IMR-90 (cell line): ENCODE measurements around the gene EHMT1. TPM values are rescaled to one million over a fixed set of nuclear protein-coding genes. Genes with fewer than 3 reads are reported as not detected.

Experiments
- ATAC-seq: fragments of 200-7000 bp; cut with Tn5 transposase; 2 replicates; pipeline ENCODE4 v1.9.1; 2020; ENCODE audit warnings: low read depth, mild to moderate bottlenecking, moderate library complexity
- BruUV-seq: library from RNA; stranded (reverse); fragments of 400-500 nt; replicated peaks from 2 replicates; lab custom pipeline; 2021; lab: Mats Ljungman, UMichigan
- CTCF ChIA-PET: fragments of 300-600 bp; formaldehyde crosslinking; extraction: SDS; loops from one replicate; lab custom pipeline; 2021; ENCODE audit warnings: antibody characterized with exemption; lab: Yijun Ruan, JAX
- POLR2A ChIA-PET: fragments of 300-600 bp; sonication (Branson Sonifier 250); formaldehyde crosslinking; loops from one replicate; lab custom pipeline; 2022; ENCODE audit warnings: antibody characterized with exemption; ENCODE audit not compliant: unreplicated experiment; lab: Charles Lee
- DNase-seq: peaks from one replicate; pipeline ENCODE4 v3.0.0; 2013
- H2AFZ ChIP-seq: replicated peaks from 2 replicates; pipeline ENCODE3; 2013; ENCODE audit warnings: low read length, mild to moderate bottlenecking; ENCODE audit not compliant: poor library complexity
- H2AK5ac ChIP-seq: 2 replicates; pipeline ENCODE4 v1.6.1; 2013; ENCODE audit warnings: low read depth, low read length, inconsistent platforms
- H2AK9ac ChIP-seq: replicated peaks from 2 replicates; pipeline ENCODE3; 2013; ENCODE audit warnings: mild to moderate bottlenecking, low read depth, low read length, moderate library complexity; ENCODE audit not compliant: poor library complexity
- H2BK120ac ChIP-seq: 2 replicates; pipeline ENCODE4 v1.6.1; 2013; ENCODE audit warnings: low read depth, low read length, inconsistent platforms
- H2BK15ac ChIP-seq: 3 replicates; pipeline ENCODE4 v1.6.1; 2013; ENCODE audit warnings: low read depth, low read length, inconsistent platforms
- H2BK20ac ChIP-seq: 2 replicates; pipeline ENCODE4 v1.6.1; 2013; ENCODE audit warnings: low read depth, mild to moderate bottlenecking, inconsistent platforms, low read length, moderate library complexity
- H2BK5ac ChIP-seq: 2 replicates; pipeline ENCODE4 v1.6.1; 2013; ENCODE audit warnings: mild to moderate bottlenecking, low read depth, low read length, inconsistent platforms; ENCODE audit not compliant: poor library complexity, severe bottlenecking
- H3K14ac ChIP-seq: replicated peaks from 2 replicates; pipeline ENCODE4 v1.6.1; 2013; ENCODE audit warnings: low read depth, low read length, inconsistent platforms
- H3K18ac ChIP-seq: 2 replicates; pipeline ENCODE4 v1.6.1; 2013; ENCODE audit warnings: low read depth, low read length, control low read depth
- H3K23ac ChIP-seq: 2 replicates; pipeline ENCODE4 v1.6.1; 2013; ENCODE audit warnings: low read depth, low read length, inconsistent platforms
- H3K27ac ChIP-seq: 2 replicates; pipeline ENCODE4 v1.5.1; 2013; ENCODE audit warnings: mild to moderate bottlenecking, control low read depth, low read length; ENCODE audit not compliant: insufficient read depth
- H3K27me3 ChIP-seq: 2 replicates; pipeline ENCODE4 v1.6.1; 2013; ENCODE audit warnings: low read length; ENCODE audit not compliant: control insufficient read depth, insufficient read depth
- H3K36me3 ChIP-seq: 2 replicates; pipeline ENCODE4 v1.6.1; 2013; ENCODE audit warnings: low read length, mixed read lengths; ENCODE audit not compliant: control insufficient read depth, insufficient read depth
- H3K4ac ChIP-seq: 2 replicates; pipeline ENCODE4 v1.6.1; 2013; ENCODE audit warnings: low read depth, low read length, inconsistent platforms
- H3K4me1 ChIP-seq: 2 replicates; pipeline ENCODE4 v1.6.1; 2013; ENCODE audit warnings: low read length, mixed read lengths; ENCODE audit not compliant: control insufficient read depth, insufficient read depth
- H3K4me2 ChIP-seq: 2 replicates; pipeline ENCODE4 v1.6.1; 2013; ENCODE audit warnings: low read depth, mild to moderate bottlenecking, control low read depth, low read length, moderate library complexity
- H3K4me3 ChIP-seq: 2 replicates; pipeline ENCODE4 v1.5.1; 2013; ENCODE audit warnings: low read depth, mild to moderate bottlenecking, control low read depth, low read length, moderate library complexity; ENCODE audit not compliant: insufficient read depth
- H3K56ac ChIP-seq: 2 replicates; pipeline ENCODE4 v1.6.1; 2013; ENCODE audit warnings: low read length, inconsistent platforms; ENCODE audit not compliant: insufficient read depth; ENCODE audit errors: extremely low read depth
- H3K79me1 ChIP-seq, 2 experiments: 2 replicates each; pipeline ENCODE4 v1.6.1; 2013; ENCODE audit warnings: low read length in 2 of 2, inconsistent platforms in 1 of 2, low read depth in 1 of 2
- H3K9ac ChIP-seq: 2 replicates; pipeline ENCODE4 v1.6.1; 2013; ENCODE audit warnings: low read depth, low read length, control low read depth
- H3K9me1 ChIP-seq: 2 replicates; pipeline ENCODE4 v1.6.1; 2013; ENCODE audit warnings: low read length, inconsistent platforms; ENCODE audit not compliant: insufficient read depth
- H3K9me3 ChIP-seq: 2 replicates; pipeline ENCODE4 v1.6.1; 2013; ENCODE audit warnings: low read length; ENCODE audit not compliant: control insufficient read depth, insufficient read depth
- H4K20me1 ChIP-seq: 2 replicates; pipeline ENCODE4 v1.6.1; 2013; ENCODE audit warnings: low read length, inconsistent platforms; ENCODE audit not compliant: insufficient read depth
- H4K5ac ChIP-seq: 2 replicates; pipeline ENCODE4 v1.6.1; 2013; ENCODE audit warnings: mild to moderate bottlenecking, low read depth, low read length, control low read depth
- H4K8ac ChIP-seq, 2 experiments: 2 replicates each; pipeline ENCODE4 v1.6.1; 2013; ENCODE audit warnings: low read depth in 2 of 2, low read length in 2 of 2, control low read depth in 1 of 2, inconsistent platforms in 1 of 2
- H4K91ac ChIP-seq: 2 replicates; pipeline ENCODE4 v1.6.1; 2013; ENCODE audit warnings: low read depth, low read length, inconsistent platforms; ENCODE audit not compliant: insufficient read depth
- BHLHE40 ChIP-seq: fragments of 150-350 bp; IDR thresholded peaks from 2 replicates; pipeline ENCODE4 v1.6.1; 2016; ENCODE audit warnings: mild to moderate bottlenecking, low read depth, low read length
- CEBPB ChIP-seq: IDR thresholded peaks from 2 replicates; pipeline ENCODE4 v1.6.1; 2012; ENCODE audit warnings: low read depth, low read length, improper control_type of control experiment
- CHD1 ChIP-seq: IDR thresholded peaks from 2 replicates; pipeline ENCODE4 v1.6.1; 2012; ENCODE audit warnings: low read depth, low read length, improper control_type of control experiment
- FOS ChIP-seq: fragments of 150-350 bp; IDR thresholded peaks from 2 replicates; pipeline ENCODE4 v1.6.1; 2016; ENCODE audit warnings: low read depth, low read length
- MAZ ChIP-seq: IDR thresholded peaks from 2 replicates; pipeline ENCODE4 v1.6.1; 2012; ENCODE audit warnings: low read depth, mild to moderate bottlenecking, low read length, improper control_type of control experiment, moderate library complexity, borderline replicate concordance
- MXI1 ChIP-seq: IDR thresholded peaks from 2 replicates; pipeline ENCODE4 v1.6.1; 2012; ENCODE audit warnings: low read depth, mild to moderate bottlenecking, low read length, moderate library complexity, borderline replicate concordance
- NFE2L2 ChIP-seq: fragments of 150-350 bp; IDR thresholded peaks from 2 replicates; pipeline ENCODE4 v1.6.1; 2016; ENCODE audit warnings: low read depth, mild to moderate bottlenecking, low read length
- POLR2A ChIP-seq: IDR thresholded peaks from 2 replicates; pipeline ENCODE4 v1.6.1; 2012; ENCODE audit warnings: mild to moderate bottlenecking, low read depth, low read length
- RAD21 ChIP-seq: IDR thresholded peaks from 2 replicates; pipeline ENCODE4 v1.6.1; 2012; ENCODE audit warnings: low read length, improper control_type of control experiment
- RCOR1 ChIP-seq: IDR thresholded peaks from 2 replicates; pipeline ENCODE4 v1.6.1; 2012; ENCODE audit warnings: mild to moderate bottlenecking, low read length, improper control_type of control experiment; ENCODE audit not compliant: insufficient replicate concordance
- RFX5 ChIP-seq: IDR thresholded peaks from 2 replicates; pipeline ENCODE4 v1.8.0; 2012; ENCODE audit warnings: low read depth, mild to moderate bottlenecking, low read length, moderate library complexity
- SMC3 ChIP-seq: fragments of 150-350 bp; IDR thresholded peaks from 2 replicates; pipeline ENCODE4 v1.6.1; 2016; ENCODE audit warnings: low read depth, mild to moderate bottlenecking, antibody characterized with exemption, low read length, moderate library complexity
- WGBS, 2 experiments: methylation state at CpG; one replicate each; pipeline versions ENCODE4 v1.1.5 to v1.1.7; 2013; ENCODE audit warnings: missing lambda C conversion rate in 2 of 2; ENCODE audit not compliant: insufficient read length in 1 of 2; ENCODE audit errors: extremely low coverage in 2 of 2; 5-methylcytosine and 5-hydroxymethylcytosine counted together
- dilution Hi-C: fragments of 300-500 bp; cut with HindIII; formaldehyde crosslinking; loops from one replicate; pipeline ENCODE4 v1.14.3; 2018; ENCODE audit warnings: low sequenced_read_pairs; ENCODE audit not compliant: unreplicated experiment
- in situ Hi-C: fragments of 300-500 bp; cut with MboI; formaldehyde crosslinking; loops from 3 replicates; pipeline ENCODE4 v1.14.3; 2019; ENCODE audit warnings: low sequenced_read_pairs, inconsistent platforms, mixed read lengths
- intact Hi-C: fragments of 100-400 bp; cut with micrococcal nuclease; formaldehyde crosslinking; loops from 2 replicates; pipeline ENCODE4 v1.10.0; 2022
- polyA plus RNA-seq, 3 experiments: library from polyadenylated mRNA; depleted of rRNA; stranded (reverse); fragments of >200 nt; gene quantifications; 2 replicates each; pipeline ENCODE4 v1.2.3, GENCODE V29; 2012; ENCODE audit warnings: low replicate concordance in 1 of 3
- total RNA-seq: library from RNA; depleted of rRNA; stranded (reverse); fragments of >200 nt; gene quantifications from 2 replicates; pipeline ENCODE4 v1.2.3, GENCODE V29; 2012
- TF ChIP-seq, protein P1 (sequence below): conservative IDR thresholded peaks from 2 replicates; pipeline ENCODE4 v1.5.1; 2012; ENCODE audit warnings: mild to moderate bottlenecking, low read depth, low read length, improper control_type of control experiment
- TF ChIP-seq, protein P2 (sequence below): fragments of 150-350 bp; IDR thresholded peaks from 2 replicates; pipeline ENCODE4 v1.6.1; 2016; ENCODE audit warnings: low read depth, mild to moderate bottlenecking, low read length, moderate library complexity, borderline replicate concordance
- TF ChIP-seq, protein P3 (sequence below): fragments of 150-350 bp; IDR thresholded peaks from 2 replicates; pipeline ENCODE4 v1.6.1; 2017; ENCODE audit warnings: mild to moderate bottlenecking, antibody characterized with exemption, low read length, low read depth

Gene EHMT1
- total and polyA plus RNA-seq, 2 of the 4 experiments (the other 2 are of a cell fraction) = 32.8 to 35.1 TPM

DNA sequence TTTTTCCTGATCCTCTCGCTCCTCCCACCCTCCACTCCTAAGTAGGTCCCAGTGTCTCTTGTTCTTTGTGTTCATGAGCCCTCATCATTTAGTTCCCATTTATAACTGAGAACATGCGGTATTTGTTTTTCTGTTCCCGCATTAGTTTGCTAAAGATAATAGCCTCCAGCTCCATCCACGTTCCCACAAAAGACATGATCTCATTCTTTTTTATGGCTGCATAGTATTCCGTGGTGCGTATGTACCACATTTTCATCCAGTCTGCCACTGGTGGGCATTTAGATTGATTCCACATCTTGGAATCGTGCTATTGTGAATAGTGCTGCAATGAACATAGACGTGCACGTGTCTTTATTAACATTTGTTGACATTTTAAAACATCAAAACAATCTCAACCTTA lies 224.6 kb downstream of the EHMT1 start:
- no peak overlapping the region for H2BK5ac ChIP-seq
- H2BK120ac ChIP-seq = no peak overlapping the region
- H3K18ac ChIP-seq = no peak overlapping the region
- no peaks in the 10 kb centered on the region for H4K20me1 ChIP-seq
- WGBS, 2 experiments = 89% methylated on average over 5 of the region's 9 CpGs; no CpG with 5 or more reads in 1 of the 2 experiments
- H3K56ac ChIP-seq = no peak overlapping the region
- H3K27me3 ChIP-seq = no peaks in the 10 kb centered on the region
- H3K36me3 ChIP-seq = peaks cover 2% of the 10 kb centered on the region; the same call in 1 of the 2 replicates
- no peaks in the 10 kb centered on the region for H3K79me1 ChIP-seq
- H2BK20ac ChIP-seq = no peak overlapping the region
- H3K4me3 ChIP-seq = no peak overlapping the region
- H3K27ac ChIP-seq = no peak overlapping the region
- no peak overlapping the region for H4K8ac ChIP-seq
- H3K4me2 ChIP-seq = no peak overlapping the region
- H2AK9ac ChIP-seq = no peak overlapping the region
- no peak overlapping the region for H4K5ac ChIP-seq
- no peak overlapping the region for H2AFZ ChIP-seq
- H3K9me3 ChIP-seq = peaks cover 3% of the 10 kb centered on the region; the same call in 1 of the 2 replicates
- BruUV-seq = no TSS peak
- ATAC-seq (no peak), DNase-seq (no peak)
- in situ Hi-C loops (no loop called here), dilution Hi-C loops (no loop called here), intact Hi-C loops (no loop called here)
- H3K14ac ChIP-seq = no peak overlapping the region
- H3K9me1 ChIP-seq = no peaks in the 10 kb centered on the region
- CTCF ChIA-PET = no interaction called here
- H4K91ac ChIP-seq = no peak overlapping the region
- no peak overlapping the region for H3K9ac ChIP-seq
- TF ChIP-seq RCOR1 (no peak), CEBPB (no peak), RFX5 (no peak), SMC3 (no peak), CHD1 (no peak), MAZ (no peak), FOS (no peak), BHLHE40 (no peak), RAD21 (no peak), POLR2A (no peak), NFE2L2 (no peak), MXI1 (no peak)
- TF ChIP-seq, protein P1, sequence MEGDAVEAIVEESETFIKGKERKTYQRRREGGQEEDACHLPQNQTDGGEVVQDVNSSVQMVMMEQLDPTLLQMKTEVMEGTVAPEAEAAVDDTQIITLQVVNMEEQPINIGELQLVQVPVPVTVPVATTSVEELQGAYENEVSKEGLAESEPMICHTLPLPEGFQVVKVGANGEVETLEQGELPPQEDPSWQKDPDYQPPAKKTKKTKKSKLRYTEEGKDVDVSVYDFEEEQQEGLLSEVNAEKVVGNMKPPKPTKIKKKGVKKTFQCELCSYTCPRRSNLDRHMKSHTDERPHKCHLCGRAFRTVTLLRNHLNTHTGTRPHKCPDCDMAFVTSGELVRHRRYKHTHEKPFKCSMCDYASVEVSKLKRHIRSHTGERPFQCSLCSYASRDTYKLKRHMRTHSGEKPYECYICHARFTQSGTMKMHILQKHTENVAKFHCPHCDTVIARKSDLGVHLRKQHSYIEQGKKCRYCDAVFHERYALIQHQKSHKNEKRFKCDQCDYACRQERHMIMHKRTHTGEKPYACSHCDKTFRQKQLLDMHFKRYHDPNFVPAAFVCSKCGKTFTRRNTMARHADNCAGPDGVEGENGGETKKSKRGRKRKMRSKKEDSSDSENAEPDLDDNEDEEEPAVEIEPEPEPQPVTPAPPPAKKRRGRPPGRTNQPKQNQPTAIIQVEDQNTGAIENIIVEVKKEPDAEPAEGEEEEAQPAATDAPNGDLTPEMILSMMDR = no peak
- TF ChIP-seq, protein P2, sequence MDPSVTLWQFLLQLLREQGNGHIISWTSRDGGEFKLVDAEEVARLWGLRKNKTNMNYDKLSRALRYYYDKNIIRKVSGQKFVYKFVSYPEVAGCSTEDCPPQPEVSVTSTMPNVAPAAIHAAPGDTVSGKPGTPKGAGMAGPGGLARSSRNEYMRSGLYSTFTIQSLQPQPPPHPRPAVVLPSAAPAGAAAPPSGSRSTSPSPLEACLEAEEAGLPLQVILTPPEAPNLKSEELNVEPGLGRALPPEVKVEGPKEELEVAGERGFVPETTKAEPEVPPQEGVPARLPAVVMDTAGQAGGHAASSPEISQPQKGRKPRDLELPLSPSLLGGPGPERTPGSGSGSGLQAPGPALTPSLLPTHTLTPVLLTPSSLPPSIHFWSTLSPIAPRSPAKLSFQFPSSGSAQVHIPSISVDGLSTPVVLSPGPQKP = no peak
- TF ChIP-seq, protein P3, sequence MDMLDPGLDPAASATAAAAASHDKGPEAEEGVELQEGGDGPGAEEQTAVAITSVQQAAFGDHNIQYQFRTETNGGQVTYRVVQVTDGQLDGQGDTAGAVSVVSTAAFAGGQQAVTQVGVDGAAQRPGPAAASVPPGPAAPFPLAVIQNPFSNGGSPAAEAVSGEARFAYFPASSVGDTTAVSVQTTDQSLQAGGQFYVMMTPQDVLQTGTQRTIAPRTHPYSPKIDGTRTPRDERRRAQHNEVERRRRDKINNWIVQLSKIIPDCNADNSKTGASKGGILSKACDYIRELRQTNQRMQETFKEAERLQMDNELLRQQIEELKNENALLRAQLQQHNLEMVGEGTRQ = no peak
- POLR2A ChIA-PET = no interaction called here
- no peak overlapping the region for H3K4ac ChIP-seq
- H3K4me1 ChIP-seq = no peaks in the 10 kb centered on the region
- no peak overlapping the region for H3K23ac ChIP-seq
- H2AK5ac ChIP-seq = no peak overlapping the region
- H2BK15ac ChIP-seq = no peak overlapping the region
